WERI-Rb-1 (cell line): ENCODE measurements around the gene FBXW4.

ENCODE experiments used
- DNase-seq: peaks from one replicate; pipeline ENCODE4 v3.0.0-alpha.2; 2020
- H3K27ac ChIP-seq: fragments of 250-450 bp; sonication (Bioruptor Pico); 2 replicates; pipeline ENCODE4 v1.5.1; 2020; ENCODE audit warnings: mild to moderate bottlenecking, moderate library complexity
- H3K27me3 ChIP-seq: fragments of 250-450 bp; sonication (Bioruptor Pico); 2 replicates; pipeline ENCODE4 v1.5.1; 2021; ENCODE audit warnings: mild to moderate bottlenecking, low read depth, moderate library complexity; ENCODE audit not compliant: insufficient read depth, severe bottlenecking
- H3K36me3 ChIP-seq: fragments of 250-450 bp; sonication (Bioruptor Pico); 2 replicates; pipeline ENCODE4 v1.5.1; 2020; ENCODE audit warnings: mild to moderate bottlenecking, moderate library complexity
- H3K4me3 ChIP-seq: 2 replicates; pipeline ENCODE4 v1.5.1; 2011; ENCODE audit warnings: low read depth, mild to moderate bottlenecking, control low read depth, low read length
- H3K9me3 ChIP-seq: fragments of 250-450 bp; sonication (Bioruptor Pico); 2 replicates; pipeline ENCODE4 v1.5.1; 2021; ENCODE audit warnings: mild to moderate bottlenecking, moderate library complexity; ENCODE audit not compliant: severe bottlenecking
- CTCF ChIP-seq: IDR thresholded peaks from 2 replicates; pipeline ENCODE4 v1.5.1; 2011; ENCODE audit warnings: low read depth, mild to moderate bottlenecking, control low read depth, inconsistent platforms, low read length

FBXW4 gene

DNA sequence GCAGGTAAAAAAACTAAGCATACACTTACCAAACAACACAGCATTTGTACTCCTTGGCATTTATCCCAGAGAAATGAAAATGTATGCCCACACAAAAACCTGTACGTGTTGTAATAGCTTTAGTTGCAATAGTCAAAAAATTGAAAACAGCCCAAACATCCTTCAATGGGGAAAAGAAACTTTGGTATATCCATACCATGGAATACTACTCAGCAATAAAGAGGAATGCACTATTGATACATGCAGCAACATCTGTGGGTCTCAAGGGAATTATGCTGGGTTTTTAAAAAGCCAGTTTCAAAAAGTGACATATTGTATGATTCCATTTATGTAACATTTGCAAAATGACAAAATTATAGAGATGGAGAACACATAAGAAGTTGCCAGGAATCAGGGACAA is 71.4 kb downstream of the FBXW4 start:
- no peak overlapping the region for H3K27ac ChIP-seq
- H3K36me3 ChIP-seq = peaks cover 10% of the 10 kb centered on the region
- no peak overlapping the region for H3K4me3 ChIP-seq
- no peaks in the 10 kb centered on the region for H3K27me3 ChIP-seq
- no peak for DNase-seq
- H3K9me3 ChIP-seq = no peaks in the 10 kb centered on the region
- TF ChIP-seq CTCF = no peak

GRCh38 chr10:101619983-101620382 is 75.0 kb downstream of the FBXW4 start:
- no peak for TF ChIP-seq CTCF
- H3K9me3 ChIP-seq = no peaks in the 10 kb centered on the region
- no peak overlapping the region for H3K4me3 ChIP-seq
- H3K27me3 ChIP-seq = no peaks in the 10 kb centered on the region
- peaks cover 18% of the 10 kb centered on the region for H3K36me3 ChIP-seq
- peak; percentile 75 for DNase-seq
- H3K27ac ChIP-seq = no peak overlapping the region

GRCh38 chr10:101618871-101619270 is 76.1 kb downstream of the FBXW4 start:
- Histone ChIP-seq H3K9me3 (no peaks in the 10 kb centered on the region), H3K36me3 (peaks cover 16% of the 10 kb centered on the region), H3K4me3 (no peak overlapping the region), H3K27ac (no peak overlapping the region), H3K27me3 (no peaks in the 10 kb centered on the region)
- DNase-seq = no peak
- no peak for TF ChIP-seq CTCF

GRCh38 chr10:101617824-101618568 is 77.0 kb downstream of the FBXW4 start:
- Histone ChIP-seq H3K4me3 (no peak overlapping the region), H3K27ac (no peak overlapping the region), H3K9me3 (no peaks in the 10 kb centered on the region), H3K36me3 (peaks cover 9% of the 10 kb centered on the region; the same call in 1 of the 2 replicates), H3K27me3 (no peaks in the 10 kb centered on the region)
- TF ChIP-seq CTCF = no peak
- no peak for DNase-seq

GRCh38 chr10:101617102-101617823 is 77.7 kb downstream of the FBXW4 start:
- H3K36me3 ChIP-seq = peaks cover 9% of the 10 kb centered on the region; the same call in 1 of the 2 replicates
- no peak overlapping the region for H3K4me3 ChIP-seq
- H3K9me3 ChIP-seq = no peaks in the 10 kb centered on the region
- H3K27ac ChIP-seq = no peak overlapping the region
- DNase-seq = no peak
- H3K27me3 ChIP-seq = no peaks in the 10 kb centered on the region
- 0 out of 2 replicates have a peak, but pooled peaks have one; percentile 24 for TF ChIP-seq CTCF
